HEK293 (cell line): Measurements from ENCODE around the gene CHCHD1.

ENCODE experiments used
- CTCF ChIA-PET: fragments of 350-600 bp; formaldehyde crosslinking; extraction: SDS; loops from one replicate; lab custom pipeline; 2021; ENCODE audit warnings: antibody characterized with exemption; lab: Yijun Ruan, JAX
- POLR2A ChIA-PET: fragments of 300-600 bp; formaldehyde crosslinking; extraction: SDS; loops from one replicate; lab custom pipeline; 2020; ENCODE audit warnings: antibody characterized with exemption, inconsistent platforms; lab: Yijun Ruan, JAX
- H3K27ac ChIP-seq: fragments of 200-500 bp; sonication (Bioruptor generic); 2 replicates; pipeline ENCODE4 v1.5.1; 2014; ENCODE audit warnings: low read depth, low read length, control low read depth, inconsistent platforms; ENCODE audit errors: extremely low read depth
- H3K36me3 ChIP-seq, 2 experiments: fragments of 200-500 bp in 1 of 2; sonication (Bioruptor generic) in 1 of 2; 1 replicate in 1 of 2; 2 replicates in 1 of 2; pipeline ENCODE4 v1.5.1; 2014 to 2017; ENCODE audit warnings: inconsistent platforms in 2 of 2, low read length in 2 of 2; ENCODE audit not compliant: control insufficient read depth in 2 of 2, insufficient read depth in 1 of 2
- H3K4me1 ChIP-seq: fragments of 200-500 bp; sonication (Bioruptor generic); 2 replicates; pipeline ENCODE4 v1.5.1; 2014; ENCODE audit warnings: mild to moderate bottlenecking, low read length, inconsistent platforms; ENCODE audit not compliant: control insufficient read depth, insufficient read depth
- H3K4me3 ChIP-seq: 2 replicates; pipeline ENCODE4 v1.5.1; 2011; ENCODE audit warnings: low read depth, mild to moderate bottlenecking, control low read depth, low read length, moderate library complexity
- H3K9me3 ChIP-seq: fragments of 200-500 bp; sonication (Bioruptor generic); 2 replicates; pipeline ENCODE4 v1.5.1; 2014; ENCODE audit warnings: low read depth, low read length, inconsistent platforms; ENCODE audit not compliant: control insufficient read depth, insufficient read depth
- GFI1B ChIP-seq: fragments of 450-650 bp; formaldehyde crosslinking; IDR thresholded peaks from 2 replicates; pipeline ENCODE4 v1.5.1; 2016; ENCODE audit warnings: missing biosample characterization, missing genetic modification characterization
- KLF10 ChIP-seq: fragments of 450-650 bp; IDR thresholded peaks from 2 replicates; pipeline ENCODE4 v1.5.1; 2018; ENCODE audit warnings: missing biosample characterization, mild to moderate bottlenecking, missing genetic modification characterization
- KLF17 ChIP-seq: fragments of 450-650 bp; formaldehyde crosslinking; IDR thresholded peaks from 2 replicates; pipeline ENCODE4 v1.5.1; 2016; ENCODE audit warnings: missing biosample characterization, missing genetic modification characterization
- MYNN ChIP-seq: fragments of 450-650 bp; formaldehyde crosslinking; IDR thresholded peaks from 2 replicates; pipeline ENCODE4 v1.5.1; 2016; ENCODE audit warnings: missing biosample characterization, missing genetic modification characterization, borderline replicate concordance
- PRDM4 ChIP-seq: fragments of 450-650 bp; formaldehyde crosslinking; IDR thresholded peaks from 2 replicates; pipeline ENCODE4 v1.5.1; 2017; ENCODE audit warnings: missing biosample characterization, missing genetic modification characterization
- SCRT1 ChIP-seq: fragments of 450-650 bp; formaldehyde crosslinking; IDR thresholded peaks from 2 replicates; pipeline ENCODE4 v1.5.1; 2016; ENCODE audit warnings: missing biosample characterization, missing genetic modification characterization, borderline replicate concordance
- TSHZ1 ChIP-seq: fragments of 450-650 bp; formaldehyde crosslinking; IDR thresholded peaks from 2 replicates; pipeline ENCODE4 v1.5.1; 2016; ENCODE audit warnings: missing biosample characterization, missing genetic modification characterization, borderline replicate concordance
- ZFP3 ChIP-seq: fragments of 450-650 bp; formaldehyde crosslinking; IDR thresholded peaks from 2 replicates; pipeline ENCODE4 v1.5.1; 2016; ENCODE audit warnings: low read depth, missing biosample characterization, missing genetic modification characterization
- ZNF155 ChIP-seq: fragments of 450-650 bp; formaldehyde crosslinking; IDR thresholded peaks from 2 replicates; pipeline ENCODE4 v1.5.1; 2016; ENCODE audit warnings: missing biosample characterization, missing genetic modification characterization
- ZNF202 ChIP-seq: fragments of 450-650 bp; formaldehyde crosslinking; IDR thresholded peaks from 2 replicates; pipeline ENCODE4 v1.5.1; 2016; ENCODE audit warnings: missing biosample characterization, missing genetic modification characterization, borderline replicate concordance
- ZNF26 ChIP-seq: fragments of 450-650 bp; formaldehyde crosslinking; IDR thresholded peaks from 2 replicates; pipeline ENCODE4 v1.5.1; 2016; ENCODE audit warnings: missing biosample characterization, missing genetic modification characterization
- ZNF280D ChIP-seq: fragments of 450-650 bp; formaldehyde crosslinking; IDR thresholded peaks from 2 replicates; pipeline ENCODE4 v1.5.1; 2016; ENCODE audit warnings: missing biosample characterization, missing genetic modification characterization
- ZNF292 ChIP-seq: fragments of 450-650 bp; formaldehyde crosslinking; IDR thresholded peaks from 2 replicates; pipeline ENCODE4 v1.5.1; 2016; ENCODE audit warnings: low read depth, missing biosample characterization, missing genetic modification characterization, borderline replicate concordance
- ZNF501 ChIP-seq: fragments of 450-650 bp; formaldehyde crosslinking; IDR thresholded peaks from 2 replicates; pipeline ENCODE4 v1.5.1; 2016; ENCODE audit warnings: missing biosample characterization, missing genetic modification characterization
- ZNF596 ChIP-seq: fragments of 450-650 bp; IDR thresholded peaks from 2 replicates; pipeline ENCODE4 v1.5.0; 2018; ENCODE audit warnings: missing biosample characterization, mild to moderate bottlenecking, missing genetic modification characterization, moderate library complexity
- ZNF664 ChIP-seq: fragments of 450-650 bp; formaldehyde crosslinking; IDR thresholded peaks from 2 replicates; pipeline ENCODE4 v1.5.1; 2016; ENCODE audit warnings: missing biosample characterization, missing genetic modification characterization
- ZNF747 ChIP-seq: fragments of 450-650 bp; formaldehyde crosslinking; IDR thresholded peaks from 2 replicates; pipeline ENCODE4 v1.5.1; 2016; ENCODE audit warnings: missing biosample characterization, missing genetic modification characterization
- ZNF776 ChIP-seq: fragments of 450-650 bp; formaldehyde crosslinking; IDR thresholded peaks from 2 replicates; pipeline ENCODE4 v1.5.0; 2017; ENCODE audit warnings: missing biosample characterization, missing genetic modification characterization, borderline replicate concordance
- ZSCAN16 ChIP-seq: fragments of 450-650 bp; formaldehyde crosslinking; IDR thresholded peaks from 2 replicates; pipeline ENCODE4 v1.5.1; 2016; ENCODE audit warnings: missing biosample characterization, missing genetic modification characterization
- ZSCAN5A ChIP-seq: fragments of 450-650 bp; formaldehyde crosslinking; IDR thresholded peaks from 2 replicates; pipeline ENCODE4 v1.5.1; 2016; ENCODE audit warnings: missing biosample characterization, missing genetic modification characterization

Gene CHCHD1

GRCh38 chr10:73769396-73769795, 12.5 kb upstream of the CHCHD1 start (continued):
- TF ChIP-seq TSHZ1 (tag by site-specific recombination) (no peak), ZNF155 (tag by site-specific recombination) (no peak), ZNF501 (tag by site-specific recombination) (no peak), ZNF596 (tag by site-specific recombination) (no peak), KLF10 (no peak), ZNF664 (no peak), ZNF26 (no peak)
- TF ChIP-seq, all 188 proteins: peak for 0

GRCh38 chr10:73771722-73772280, 10.0 kb upstream of the CHCHD1 start:
- H3K9me3 ChIP-seq, result no peaks in the 10 kb centered on the region
- CTCF ChIA-PET, result interaction anchor here (0.7 to 1.0 kb wide), 3 partner anchors 13 to 266 kb away, joined by 3 read pairs; no protein-coding TSS in a partner anchor
- H3K36me3 ChIP-seq, result peaks cover 21 to 68% of the 10 kb centered on the region in 2 experiments
- POLR2A ChIA-PET, result interaction anchor here (0.5 to 4.1 kb wide), 6 partner anchors 9 to 1466 kb away, joined by 3 to 60 read pairs (median 14); partner anchors contain the start of genes CHCHD1, SEC24C and ZSWIM8
- H3K4me1 ChIP-seq, result peaks cover 4% of the 10 kb centered on the region; the same call in 1 of the 2 replicates
- H3K27ac ChIP-seq, result peak overlapping the region; percentile 75
- peak overlapping the region; percentile 75 for H3K4me3 ChIP-seq
- no peak for TF ChIP-seq ZNF747 (tag by site-specific recombination)
- no peak for TF ChIP-seq MYNN (tag by site-specific recombination)
- no peak for TF ChIP-seq PRDM4 (tag by site-specific recombination)
- no peak for TF ChIP-seq KLF17
- TF ChIP-seq GFI1B (tag by site-specific recombination), result no peak
- TF ChIP-seq ZNF26, result no peak
- no peak for TF ChIP-seq ZNF202 (tag by site-specific recombination)
- no peak for TF ChIP-seq ZFP3 (tag by site-specific recombination)
- TF ChIP-seq ZSCAN16, result no peak
- TF ChIP-seq ZNF292 (tag by site-specific recombination), result no peak
- TF ChIP-seq ZNF280D (tag by site-specific recombination), result no peak
- TF ChIP-seq ZSCAN5A (tag by site-specific recombination), result no peak
- no peak for TF ChIP-seq SCRT1 (tag by site-specific recombination)
- no peak for TF ChIP-seq ZNF776 (tag by site-specific recombination)
